Epithelial cell of prostate (primary cell): ENCODE data around the gene SIRT2.

Experiments
- DNase-seq: peaks from one replicate; pipeline ENCODE4 v3.0.0-alpha.2; 2011; ENCODE audit warnings: low read depth, low spot score
- H3K27ac ChIP-seq: fragments of 450-650 bp; 2 replicates; pipeline ENCODE4 v1.5.1; 2017; ENCODE audit warnings: mild to moderate bottlenecking

SIRT2 gene

GRCh38 chr19:38849147-38849859 lies 50.1 kb downstream of the SIRT2 start:
- DNase-seq = no peak
- peak overlapping the region; percentile 99 for H3K27ac ChIP-seq

- no peak for DNase-seq
- peak overlapping the region; percentile 99 for H3K27ac ChIP-seq
Measured at GRCh38 chr19:38848299-38849146, 50.9 kb downstream of the SIRT2 start.

GRCh38 chr19:38846097-38846496 lies 53.3 kb downstream of the SIRT2 start:
- DNase-seq = no peak

GRCh38 chr19:38845374-38846024 lies 53.9 kb downstream of the SIRT2 start:
- H3K27ac ChIP-seq = no peak overlapping the region
- DNase-seq = no peak

More at GRCh38 chr19:38846097-38846496, 53.3 kb downstream of the SIRT2 start:
- H3K27ac ChIP-seq = no peak overlapping the region

- no peak for DNase-seq
- H3K27ac ChIP-seq = no peak overlapping the region
Measured at GRCh38 chr19:38844093-38844686, 55.2 kb downstream of the SIRT2 start.

GRCh38 chr19:38843175-38843758 lies 56.2 kb downstream of the SIRT2 start:
- no peak for DNase-seq
- no peak overlapping the region for H3K27ac ChIP-seq

- H3K27ac ChIP-seq = no peak overlapping the region
- DNase-seq = no peak
Measured at GRCh38 chr19:38842439-38843174, 56.8 kb downstream of the SIRT2 start.

- no peak overlapping the region for H3K27ac ChIP-seq
- DNase-seq = no peak
Measured at GRCh38 chr19:38841787-38842438, 57.5 kb downstream of the SIRT2 start.

GRCh38 chr19:38841180-38841766 lies 58.1 kb downstream of the SIRT2 start:
- no peak for DNase-seq
- H3K27ac ChIP-seq = peak overlapping the region; percentile 91

- no peak for DNase-seq
- H3K27ac ChIP-seq = peak overlapping the region; percentile 91
Measured at GRCh38 chr19:38840583-38840968, 58.8 kb downstream of the SIRT2 start.

- DNase-seq = no peak
- H3K27ac ChIP-seq = peak overlapping the region; percentile 91
Measured at GRCh38 chr19:38839816-38840582, 59.4 kb downstream of the SIRT2 start.

GRCh38 chr19:38838986-38839761 lies 60.2 kb downstream of the SIRT2 start:
- H3K27ac ChIP-seq = peak overlapping the region; percentile 91
- DNase-seq = no peak

- peak; percentile 90 for DNase-seq
- peak overlapping the region; percentile 91 for H3K27ac ChIP-seq
Measured at GRCh38 chr19:38838208-38838985, 61.0 kb downstream of the SIRT2 start.

GRCh38 chr19:38837656-38838121 lies 61.7 kb downstream of the SIRT2 start:
- peak; percentile 73 for DNase-seq
- peak overlapping the region; percentile 91 for H3K27ac ChIP-seq

GRCh38 chr19:38836983-38837626 lies 62.3 kb downstream of the SIRT2 start:
- no peak for DNase-seq
- peak overlapping the region; percentile 91 for H3K27ac ChIP-seq
